DND-41 (cell line): Measurements from ENCODE around the gene HMCN1.

Source experiments
- CTCF ChIP-seq: IDR thresholded peaks from 2 replicates; pipeline ENCODE4 v1.5.1; 2012; ENCODE audit warnings: borderline replicate concordance, low read length, moderate library complexity, mild to moderate bottlenecking; ENCODE audit not compliant: poor library complexity, severe bottlenecking; ENCODE audit errors: extremely low read depth
- EZH2 ChIP-seq: IDR thresholded peaks from 3 replicates; pipeline ENCODE4 v1.6.1; 2012; ENCODE audit warnings: borderline replicate concordance, low read depth, mild to moderate bottlenecking, moderate library complexity, low read length, inconsistent platforms; ENCODE audit not compliant: severe bottlenecking

GRCh38 chr1:186099336-186100104, 365.3 kb downstream of the HMCN1 start:
- TF ChIP-seq CTCF (no peak), EZH2 (no peak)
